Occipital lobe (tissue), 2 donors: ENCODE measurements around the gene RINL. TPM values are rescaled to one million over a fixed set of nuclear protein-coding genes. Genes with fewer than 3 reads are reported as not detected.
A peak's percentile ranks its signal among the peaks of the same experiment; 100 is the strongest.
"Not testable (repeated sequence)": the region's sequence is repeated elsewhere in the genome, so short reads cannot be mapped to it uniquely, and the experiment has no call there.

Source experiments
- DNase-seq: peaks from one replicate; lab custom pipeline; 2025; lab: John Stamatoyannopoulos, UW
- total RNA-seq: library from RNA; depleted of rRNA; stranded (reverse); fragments of >200 nt; gene quantifications from one replicate; pipeline ENCODE4 v1.2.3, GENCODE V29; 2014

RINL gene
- total RNA-seq, 1 donor from 2014 or later: 2.5 TPM

GRCh38 chr19:38904581-38905539, 26.8 kb upstream of the RINL start:
- DNase-seq: no peak

GRCh38 chr19:38901683-38902082, 23.6 kb upstream of the RINL start:
- no peak for DNase-seq

GRCh38 chr19:38900743-38901190, 22.7 kb upstream of the RINL start:
- DNase-seq: no peak

- DNase-seq: no peak
Observed at GRCh38 chr19:38900202-38900629, 22.1 kb upstream of the RINL start.

GRCh38 chr19:38899447-38900201, 21.5 kb upstream of the RINL start, which contains the start of the genes NFKBIB and SIRT2:
Gene NFKBIB (plus strand): TSS chr19:38899969. CDS start chr19:38900033, 64 bp downstream.
Gene SIRT2 (minus strand): TSS chr19:38899618. CDS start chr19:38899521, 97 bp downstream.
- peak; percentile 100 for DNase-seq

- no peak for DNase-seq
Observed at GRCh38 chr19:38898788-38899446, 20.8 kb upstream of the RINL start.

- DNase-seq: no peak
Observed at GRCh38 chr19:38894968-38895367, 16.9 kb upstream of the RINL start.

- DNase-seq: no peak
Observed at GRCh38 chr19:38893341-38893771, 15.3 kb upstream of the RINL start.

GRCh38 chr19:38892841-38893240, 14.8 kb upstream of the RINL start:
- DNase-seq: no peak

- no peak for DNase-seq
Observed at GRCh38 chr19:38891771-38892170, 13.7 kb upstream of the RINL start.

- no peak for DNase-seq
Observed at GRCh38 chr19:38890686-38891085, 12.6 kb upstream of the RINL start.

- DNase-seq: no peak
Observed at GRCh38 chr19:38889803-38890202, 11.7 kb upstream of the RINL start.

- DNase-seq: no peak
Observed at GRCh38 chr19:38888876-38889275, 10.8 kb upstream of the RINL start.

GRCh38 chr19:38884691-38885090, 6.6 kb upstream of the RINL start:
- DNase-seq: not testable (repeated sequence)

- DNase-seq: no peak
Observed at GRCh38 chr19:38883286-38883685, 5.2 kb upstream of the RINL start.

GRCh38 chr19:38880882-38881609, 3.0 kb upstream of the RINL start:
- no peak for DNase-seq

- DNase-seq: no peak
Observed at GRCh38 chr19:38880076-38880881, 2.2 kb upstream of the RINL start.

- DNase-seq: no peak
Observed at GRCh38 chr19:38879400-38879751, 1.3 kb upstream of the RINL start.

GRCh38 chr19:38878575-38879399, 712 bp upstream of the RINL start:
- DNase-seq: no peak
